Left forelimb (tissue), 1 donor: ENCODE results near the gene PTPRF.

Experiments used
- DNase-seq: peaks from one replicate; pipeline ENCODE4 v3.0.0-alpha.2; 2018; ENCODE audit warnings: low spot score

Gene PTPRF

GRCh38 chr1:43669878-43670277, 139.2 kb downstream of the PTPRF start:
- DNase-seq = no peak

- no peak for DNase-seq
These were observed 140.5 kb downstream of the PTPRF start for GRCh38 chr1:43671193-43671592.

- no peak for DNase-seq
These were observed 141.1 kb downstream of the PTPRF start for GRCh38 chr1:43671626-43672330.

GRCh38 chr1:43673261-43673660, 142.6 kb downstream of the PTPRF start:
- no peak for DNase-seq
